ENCODE results near the gene WIPF3. TPM values are rescaled to one million over a fixed set of nuclear protein-coding genes. Genes with fewer than 3 reads are reported as not detected.
A peak's percentile ranks its signal among the peaks of the same experiment; 100 is the strongest.

WIPF3 gene
- total and polyA plus RNA-seq, 2 experiments from 2014 or later = 1.4 to 2.8 TPM

DNA sequence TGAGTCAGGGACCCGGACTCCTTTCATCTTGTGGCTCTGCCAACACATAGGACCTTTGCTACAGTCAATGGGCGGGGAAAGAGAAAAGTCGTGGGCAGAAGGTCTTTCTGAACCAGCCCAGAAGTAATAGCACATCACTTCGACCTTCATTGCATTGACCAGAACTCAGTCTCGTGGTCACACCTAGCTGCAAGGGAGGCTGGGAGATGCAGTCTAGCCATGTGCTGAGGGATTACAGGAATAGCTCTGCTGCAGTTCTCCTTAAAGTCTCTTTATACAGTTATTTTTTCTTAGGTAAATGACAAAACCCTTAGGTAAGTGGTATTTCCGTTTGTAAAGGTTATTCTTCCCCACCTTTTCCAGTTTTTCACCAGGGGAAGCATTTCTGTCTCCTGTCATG is 25.4 kb downstream of the WIPF3 start:
- no peak overlapping the region for H3K27ac ChIP-seq

DNA sequence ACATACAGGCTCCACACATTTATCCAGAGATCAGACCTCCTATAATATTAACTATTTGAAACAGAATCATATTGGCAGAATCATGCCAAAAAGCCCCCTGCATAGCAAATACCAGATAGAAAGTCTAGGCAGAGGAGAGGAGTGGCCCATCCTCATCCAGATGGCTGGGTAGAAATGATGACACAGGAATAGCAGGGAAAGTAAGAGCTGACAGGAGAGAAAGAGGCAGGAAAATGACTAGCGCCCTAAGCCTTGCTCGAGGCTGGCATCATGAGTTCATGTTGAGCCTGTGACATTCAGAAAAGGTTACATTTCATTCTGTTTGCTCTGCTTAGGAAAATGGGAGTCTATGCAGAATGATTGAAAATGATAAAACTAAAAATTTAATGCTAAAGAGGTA is 27.6 kb downstream of the WIPF3 start:
- Histone ChIP-seq H3K36me3 (no peaks in the 10 kb centered on the region), H3K27ac (no peak overlapping the region), H3K9me3 (ENCODE audit: low read depth) (no peaks in the 10 kb centered on the region), H3K27me3 (peaks cover 18% of the 10 kb centered on the region), H3K4me1 (ENCODE audit: low read depth) (no peaks in the 10 kb centered on the region), H3K4me3 (no peak overlapping the region)
- no peak for DNase-seq (ENCODE audit: low read depth in 1 of 2, low spot score in 1 of 2)
- TF ChIP-seq, protein P1, sequence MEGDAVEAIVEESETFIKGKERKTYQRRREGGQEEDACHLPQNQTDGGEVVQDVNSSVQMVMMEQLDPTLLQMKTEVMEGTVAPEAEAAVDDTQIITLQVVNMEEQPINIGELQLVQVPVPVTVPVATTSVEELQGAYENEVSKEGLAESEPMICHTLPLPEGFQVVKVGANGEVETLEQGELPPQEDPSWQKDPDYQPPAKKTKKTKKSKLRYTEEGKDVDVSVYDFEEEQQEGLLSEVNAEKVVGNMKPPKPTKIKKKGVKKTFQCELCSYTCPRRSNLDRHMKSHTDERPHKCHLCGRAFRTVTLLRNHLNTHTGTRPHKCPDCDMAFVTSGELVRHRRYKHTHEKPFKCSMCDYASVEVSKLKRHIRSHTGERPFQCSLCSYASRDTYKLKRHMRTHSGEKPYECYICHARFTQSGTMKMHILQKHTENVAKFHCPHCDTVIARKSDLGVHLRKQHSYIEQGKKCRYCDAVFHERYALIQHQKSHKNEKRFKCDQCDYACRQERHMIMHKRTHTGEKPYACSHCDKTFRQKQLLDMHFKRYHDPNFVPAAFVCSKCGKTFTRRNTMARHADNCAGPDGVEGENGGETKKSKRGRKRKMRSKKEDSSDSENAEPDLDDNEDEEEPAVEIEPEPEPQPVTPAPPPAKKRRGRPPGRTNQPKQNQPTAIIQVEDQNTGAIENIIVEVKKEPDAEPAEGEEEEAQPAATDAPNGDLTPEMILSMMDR (IDR thresholded peaks at IDR 0.05; ENCODE audit: low read depth, low read length) = no peak

More for the DNA sequence above, 25.4 kb downstream of the WIPF3 start:
- TF ChIP-seq, protein P1 (IDR thresholded peaks at IDR 0.05; ENCODE audit: low read depth, low read length) = no peak
- Histone ChIP-seq H3K27me3 (peaks cover 18% of the 10 kb centered on the region), H3K4me1 (ENCODE audit: low read depth) (no peaks in the 10 kb centered on the region), H3K4me3 (no peak overlapping the region), H3K36me3 (no peaks in the 10 kb centered on the region), H3K9me3 (ENCODE audit: low read depth) (no peaks in the 10 kb centered on the region)
- DNase-seq (ENCODE audit: low read depth in 1 of 2, low spot score in 1 of 2) = no peak

GRCh38 chr7:29835718-29836117 is 29.4 kb downstream of the WIPF3 start:
- Histone ChIP-seq H3K4me1 (ENCODE audit: low read depth) (no peaks in the 10 kb centered on the region), H3K4me3 (no peak overlapping the region), H3K36me3 (no peaks in the 10 kb centered on the region), H3K9me3 (ENCODE audit: low read depth) (no peaks in the 10 kb centered on the region), H3K27ac (no peak overlapping the region), H3K27me3 (peaks cover 20% of the 10 kb centered on the region)
- no peak for DNase-seq (ENCODE audit: low read depth in 1 of 2, low spot score in 1 of 2)
- TF ChIP-seq, protein P1 (IDR thresholded peaks at IDR 0.05; ENCODE audit: low read depth, low read length) = no peak

DNA sequence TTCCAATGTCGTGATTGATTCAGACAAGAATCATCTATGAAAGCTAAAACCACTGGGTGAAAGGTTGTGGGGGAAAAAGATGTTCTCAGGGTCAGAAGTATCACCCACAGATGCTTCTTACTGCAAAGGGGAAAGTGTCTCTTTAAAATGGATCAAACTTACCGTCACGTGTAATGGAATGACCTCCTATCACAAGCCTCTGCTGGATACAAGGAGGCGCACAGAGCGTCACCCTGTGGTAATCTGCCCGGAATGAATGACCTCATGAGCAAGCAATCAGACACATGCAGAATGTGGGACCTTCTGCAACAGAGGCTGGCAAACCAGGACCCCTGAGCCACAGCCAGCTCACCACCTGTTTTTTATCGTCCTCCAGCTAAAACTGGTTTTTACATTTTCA is 33.0 kb downstream of the WIPF3 start:
- TF ChIP-seq, protein P1 (IDR thresholded peaks at IDR 0.05; ENCODE audit: low read depth, low read length) = no peak
- no peaks in the 10 kb centered on the region for H3K9me3 ChIP-seq (ENCODE audit: low read depth)
- H3K36me3 ChIP-seq = no peaks in the 10 kb centered on the region
- no peaks in the 10 kb centered on the region for H3K4me1 ChIP-seq (ENCODE audit: low read depth)
- DNase-seq (ENCODE audit: low read depth in 1 of 2, low spot score in 1 of 2) = peak in 1 of 2 donors; percentile 64
- H3K27ac ChIP-seq = no peak overlapping the region
- no peak overlapping the region for H3K4me3 ChIP-seq
- H3K27me3 ChIP-seq = peaks cover 26% of the 10 kb centered on the region

DNA sequence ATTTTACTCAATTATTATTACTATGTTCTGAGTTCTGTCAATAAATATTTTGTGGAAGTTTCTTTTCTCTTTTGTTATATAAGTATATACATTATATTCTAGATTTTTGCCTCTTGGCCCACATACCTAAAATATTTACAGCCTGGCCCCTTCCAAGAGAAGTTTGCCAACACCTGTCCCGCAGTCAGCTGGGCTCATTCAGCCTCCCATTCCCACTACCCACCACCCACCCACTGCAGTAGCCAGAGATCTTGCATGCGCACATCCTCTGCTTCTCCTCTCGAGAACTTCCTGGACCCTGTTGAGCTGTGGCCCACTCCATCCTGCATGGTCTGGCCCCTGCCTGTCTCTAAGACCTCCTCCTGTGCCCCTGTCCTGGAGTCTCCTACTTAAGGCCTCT is 33.6 kb downstream of the WIPF3 start:
- H3K9me3 ChIP-seq (ENCODE audit: low read depth) = no peaks in the 10 kb centered on the region
- DNase-seq (ENCODE audit: low read depth in 1 of 2, low spot score in 1 of 2) = no peak
- no peaks in the 10 kb centered on the region for H3K36me3 ChIP-seq
- no peak overlapping the region for H3K4me3 ChIP-seq
- no peak overlapping the region for H3K27ac ChIP-seq
- no peaks in the 10 kb centered on the region for H3K4me1 ChIP-seq (ENCODE audit: low read depth)
- TF ChIP-seq, protein P1 (IDR thresholded peaks at IDR 0.05; ENCODE audit: low read depth, low read length) = no peak
- H3K27me3 ChIP-seq = peaks cover 28% of the 10 kb centered on the region

DNA sequence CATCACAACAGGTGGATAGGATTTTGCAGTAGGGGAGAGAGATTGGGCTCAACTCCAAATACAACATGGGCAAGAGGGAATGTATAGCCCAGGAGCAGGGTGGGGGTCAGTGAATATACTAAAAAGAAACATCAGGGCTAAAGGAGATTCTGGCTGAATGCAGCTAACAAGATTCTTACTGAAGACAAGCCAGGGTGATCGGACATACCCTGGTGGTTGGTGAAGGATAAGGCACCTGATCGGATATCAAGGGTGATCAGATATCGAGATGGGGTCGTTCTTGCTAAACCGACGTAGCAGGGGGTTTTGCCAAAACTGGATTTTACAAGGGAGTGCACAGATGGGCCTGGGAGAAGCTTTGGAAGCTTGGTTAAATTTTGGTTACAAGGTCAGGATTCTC is 34.4 kb downstream of the WIPF3 start:
- Histone ChIP-seq H3K36me3 (no peaks in the 10 kb centered on the region), H3K4me3 (no peak overlapping the region), H3K27ac (no peak overlapping the region), H3K9me3 (ENCODE audit: low read depth) (no peaks in the 10 kb centered on the region), H3K4me1 (ENCODE audit: low read depth) (no peaks in the 10 kb centered on the region), H3K27me3 (peaks cover 30% of the 10 kb centered on the region)
- TF ChIP-seq, protein P1 (IDR thresholded peaks at IDR 0.05; ENCODE audit: low read depth, low read length) = no peak
- DNase-seq (ENCODE audit: low read depth in 1 of 2, low spot score in 1 of 2) = no peak
